H9 (cell line): ENCODE results near the gene KIAA0513. TPM values are rescaled to one million over a fixed set of nuclear protein-coding genes. Genes with fewer than 3 reads are reported as not detected.

Source experiments
- DNase-seq: peaks from one replicate; pipeline ENCODE4 v3.0.0-alpha.2; 2017
- H2AFZ ChIP-seq: one replicate; pipeline ENCODE4 v1.6.1; 2013; ENCODE audit warnings: mild to moderate bottlenecking, low read length, control low read depth, moderate library complexity
- H2AK5ac ChIP-seq: 2 replicates; pipeline ENCODE4 v1.6.1; 2013; ENCODE audit warnings: low read length, control low read depth, mixed read lengths; ENCODE audit not compliant: insufficient read length
- H2BK120ac ChIP-seq: one replicate; pipeline ENCODE4 v1.6.1; 2013; ENCODE audit warnings: low read depth, mild to moderate bottlenecking, low read length, control low read depth, inconsistent platforms; ENCODE audit not compliant: poor library complexity, severe bottlenecking
- H2BK12ac ChIP-seq: 2 replicates; pipeline ENCODE4 v1.6.1; 2013; ENCODE audit warnings: low read length, control low read depth, mixed read lengths, low read depth; ENCODE audit not compliant: insufficient read length
- H2BK15ac ChIP-seq: 2 replicates; pipeline ENCODE4 v1.6.1; 2013; ENCODE audit warnings: low read depth, low read length, control low read depth
- H2BK20ac ChIP-seq: one replicate; pipeline ENCODE4 v1.6.1; 2013; ENCODE audit warnings: low read depth, mild to moderate bottlenecking, low read length, control low read depth, inconsistent platforms; ENCODE audit not compliant: poor library complexity, severe bottlenecking
- H2BK5ac ChIP-seq: 2 replicates; pipeline ENCODE4 v1.6.1; 2013; ENCODE audit warnings: low read length, control low read depth, mixed read lengths; ENCODE audit not compliant: insufficient read length
- H3K14ac ChIP-seq: 2 replicates; pipeline ENCODE4 v1.6.1; 2013; ENCODE audit warnings: low read length, control low read depth; ENCODE audit not compliant: insufficient read depth
- H3K18ac ChIP-seq: 2 replicates; pipeline ENCODE4 v1.6.1; 2013; ENCODE audit warnings: low read depth, mild to moderate bottlenecking, mixed read lengths, low read length, control low read depth; ENCODE audit not compliant: insufficient read length
- H3K23ac ChIP-seq: 2 replicates; pipeline ENCODE4 v1.6.1; 2013; ENCODE audit warnings: low read length, control low read depth, mixed read lengths, low read depth; ENCODE audit not compliant: insufficient read length
- H3K23me2 ChIP-seq: 2 replicates; pipeline ENCODE4 v1.6.1; 2013; ENCODE audit warnings: low read depth, mild to moderate bottlenecking, mixed read lengths, low read length, control low read depth; ENCODE audit not compliant: insufficient read length, poor library complexity, severe bottlenecking
- H3K27ac ChIP-seq: 2 replicates; pipeline ENCODE4 v1.5.1; 2013; ENCODE audit warnings: low read length, control low read depth, mixed read lengths, low read depth; ENCODE audit not compliant: insufficient read length
- H3K27me3 ChIP-seq: 2 replicates; pipeline ENCODE4 v1.6.1; 2013; ENCODE audit warnings: low read length, control low read depth, inconsistent platforms; ENCODE audit not compliant: insufficient read depth
- H3K4ac ChIP-seq: 2 replicates; pipeline ENCODE4 v1.6.1; 2013; ENCODE audit warnings: low read depth, mild to moderate bottlenecking, control low read depth, inconsistent platforms, low read length, moderate library complexity
- H3K4me1 ChIP-seq: 2 replicates; pipeline ENCODE4 v1.6.1; 2013; ENCODE audit warnings: low read length, control low read depth, inconsistent platforms; ENCODE audit not compliant: insufficient read depth
- H3K4me2 ChIP-seq: 2 replicates; pipeline ENCODE4 v1.6.1; 2013; ENCODE audit warnings: low read length, control low read depth, mixed read lengths; ENCODE audit not compliant: insufficient read length, insufficient read depth
- H3K56ac ChIP-seq: 2 replicates; pipeline ENCODE4 v1.6.1; 2013; ENCODE audit warnings: low read depth, mild to moderate bottlenecking, mixed read lengths, low read length, control low read depth; ENCODE audit not compliant: insufficient read length
- H3K79me1 ChIP-seq: 2 replicates; pipeline ENCODE4 v1.6.1; 2013; ENCODE audit warnings: low read depth, mild to moderate bottlenecking, moderate library complexity, low read length, control low read depth, inconsistent platforms; ENCODE audit not compliant: insufficient read depth, poor library complexity, severe bottlenecking
- H3K79me2 ChIP-seq: 2 replicates; pipeline ENCODE4 v1.6.1; 2013; ENCODE audit warnings: low read length, control low read depth, inconsistent platforms; ENCODE audit not compliant: insufficient read depth
- H3K9ac ChIP-seq: 2 replicates; pipeline ENCODE4 v1.6.1; 2013; ENCODE audit warnings: low read length, control low read depth, mixed read lengths; ENCODE audit not compliant: insufficient read length; ENCODE audit errors: extremely low read depth
- H3K9me3 ChIP-seq: one replicate; pipeline ENCODE4 v1.6.1; 2013; ENCODE audit warnings: low read depth, low read length, inconsistent platforms; ENCODE audit not compliant: control insufficient read depth
- H3T11ph ChIP-seq: one replicate; pipeline ENCODE4 v1.6.1; 2013; ENCODE audit warnings: mild to moderate bottlenecking, low read length, control low read depth, inconsistent platforms
- H4K20me1 ChIP-seq: one replicate; pipeline ENCODE4 v1.6.1; 2013; ENCODE audit not compliant: control insufficient read depth, insufficient read length, insufficient read depth
- H4K5ac ChIP-seq: 2 replicates; pipeline ENCODE4 v1.6.1; 2013; ENCODE audit warnings: low read depth, mild to moderate bottlenecking, mixed read lengths, low read length, control low read depth; ENCODE audit not compliant: insufficient read length
- H4K8ac ChIP-seq: replicated peaks from 2 replicates; pipeline ENCODE4 v1.6.1; 2013; ENCODE audit warnings: low read length, control low read depth, mixed read lengths, low read depth; ENCODE audit not compliant: insufficient read length
- H4K91ac ChIP-seq: 2 replicates; pipeline ENCODE4 v1.6.1; 2013; ENCODE audit warnings: low read depth, mild to moderate bottlenecking, moderate library complexity, mixed read lengths, low read length, control low read depth; ENCODE audit not compliant: insufficient read length
- H3K27ac Mint-ChIP-seq, 3 experiments: 2 replicates in 2 of 3; 3 replicates in 1 of 3; pipeline ENCODE4 v1.8.0; 2020 to 2021; ENCODE audit warnings: mixed read lengths in 3 of 3, mild to moderate bottlenecking in 1 of 3, moderate library complexity in 1 of 3
- H3K27me3 Mint-ChIP-seq: 2 replicates; pipeline ENCODE4 v1.8.0; 2021; ENCODE audit warnings: low read depth, mild to moderate bottlenecking, moderate library complexity, mixed read lengths
- H3K36me3 Mint-ChIP-seq, 3 experiments: 2 replicates in 2 of 3; 3 replicates in 1 of 3; pipeline ENCODE4 v1.8.0; 2020 to 2021; ENCODE audit warnings: low read depth in 3 of 3, mixed read lengths in 3 of 3; ENCODE audit not compliant: insufficient read depth in 1 of 3
- H3K4me1 Mint-ChIP-seq, 2 experiments: 2 replicates each; pipeline ENCODE4 v1.8.0; 2020; ENCODE audit warnings: mixed read lengths in 2 of 2
- H3K4me3 Mint-ChIP-seq, 2 experiments: 2 replicates in 1 of 2; 3 replicates in 1 of 2; pipeline ENCODE4 v1.8.0; 2020 to 2021; ENCODE audit warnings: mild to moderate bottlenecking in 2 of 2, mixed read lengths in 2 of 2, moderate library complexity in 1 of 2
- H3K9me3 Mint-ChIP-seq, 2 experiments: 2 replicates in 1 of 2; 3 replicates in 1 of 2; pipeline ENCODE4 v1.8.0; 2020; ENCODE audit warnings: mild to moderate bottlenecking in 2 of 2, mixed read lengths in 2 of 2, moderate library complexity in 1 of 2
- CTCF ChIP-seq: fragments of 200-600 bp; sonication (generic); conservative IDR thresholded peaks from 3 replicates; pipeline ENCODE4 v1.8.0; 2021; ENCODE audit warnings: antibody characterized with exemption, mild to moderate bottlenecking
- WGBS: extraction: QIAGEN DNeasy Blood & Tissue Kit; methylation state at CpG from one replicate; pipeline ENCODE4 v1.1.7; 2013; ENCODE audit warnings: missing lambda C conversion rate, low lambda C conversion rate, mixed read lengths; ENCODE audit not compliant: insufficient read length; ENCODE audit errors: extremely low coverage; 5-methylcytosine and 5-hydroxymethylcytosine counted together
- total RNA-seq: library from RNA; stranded (reverse); gene quantifications from 2 replicates; pipeline ENCODE4 v1.2.1, GENCODE V29; 2021

KIAA0513 gene
- total RNA-seq, 1 experiment from 2014 or later = 4.7 TPM

- H3K4me3 Mint-ChIP-seq = no peak overlapping the region
- no peak overlapping the region for H3K27ac ChIP-seq
- no peaks in the 10 kb centered on the region for H4K20me1 ChIP-seq
These were observed 29.8 kb downstream of the KIAA0513 start for GRCh38 chr16:85057212-85057889.

More at GRCh38 chr16:85057212-85057889, 29.8 kb downstream of the KIAA0513 start:
- Mint-ChIP-seq H3K36me3 (no peaks in the 10 kb centered on the region; a peak in 1 of 7 replicates), H3K4me1 (peaks cover 22 to 28% of the 10 kb centered on the region in 2 experiments), H3K9me3 (no peaks in the 10 kb centered on the region), H3K27me3 (peaks cover 15% of the 10 kb centered on the region), H3K27ac (no peak overlapping the region)
- H3K56ac ChIP-seq = no peak overlapping the region
- no peak overlapping the region for H3K4ac ChIP-seq
- no peak overlapping the region for H2AK5ac ChIP-seq
- no peaks in the 10 kb centered on the region for H3K9me3 ChIP-seq
- no peak overlapping the region for H2BK15ac ChIP-seq
- H3K79me2 ChIP-seq = no peaks in the 10 kb centered on the region
- no peak overlapping the region for H2BK120ac ChIP-seq
- WGBS = no CpG with 5 or more reads among the region's 9 CpGs
- H3K79me1 ChIP-seq = no peaks in the 10 kb centered on the region
- no peak overlapping the region for H3K18ac ChIP-seq
- H3K23ac ChIP-seq = no peak overlapping the region
- H4K8ac ChIP-seq = no peak overlapping the region
- peak; percentile 62 for TF ChIP-seq CTCF
- no peaks in the 10 kb centered on the region for H3K4me1 ChIP-seq
- no peak overlapping the region for H2AFZ ChIP-seq
- no peaks in the 10 kb centered on the region for H3K23me2 ChIP-seq
- no peak overlapping the region for H4K91ac ChIP-seq
- H2BK12ac ChIP-seq = no peak overlapping the region
- H3T11ph ChIP-seq = no peak overlapping the region
- H3K4me2 ChIP-seq = no peak overlapping the region
- no peak overlapping the region for H3K9ac ChIP-seq
- H4K5ac ChIP-seq = no peak overlapping the region
- H2BK20ac ChIP-seq = no peak overlapping the region
- H3K14ac ChIP-seq = no peak overlapping the region
- peak; percentile 61 for DNase-seq
- H2BK5ac ChIP-seq = no peak overlapping the region
- no peaks in the 10 kb centered on the region for H3K27me3 ChIP-seq
